ENCODE results near the gene SPTLC2.
A peak's percentile ranks its signal among the peaks of the same experiment; 100 is the strongest.
"Not testable (repeated sequence)": the region's sequence is repeated elsewhere in the genome, so short reads cannot be mapped to it uniquely, and the experiment has no call there.

Gene SPTLC2

GRCh38 chr14:77593501-77593961, 22.9 kb downstream of the SPTLC2 start:
- Histone ChIP-seq H3K79me2 (ENCODE audit: insufficient read depth, low read length) (peaks cover 41% of the 10 kb centered on the region), H3F3A (ENCODE audit: low read depth) (0 out of 2 replicates have a peak, but pooled peaks cover 6% of the 10 kb centered on the region), H3K4me3 (ENCODE audit: low read length, poor library complexity, severe bottlenecking) (peak overlapping the region; percentile 60), H3K27me3 (ENCODE audit: insufficient read depth, low read length, poor library complexity, severe bottlenecking) (no peaks in the 10 kb centered on the region), H3K9me3 (ENCODE audit: insufficient read depth, low read depth, low read length) (no peaks in the 10 kb centered on the region), H4K20me1 (ENCODE audit: insufficient read depth, low read length, poor library complexity, severe bottlenecking) (peaks cover 7% of the 10 kb centered on the region), H3K4me1 (ENCODE audit: insufficient read depth, low read length, poor library complexity, severe bottlenecking) (peaks cover 32% of the 10 kb centered on the region), H3K4me2 (ENCODE audit: low read depth, low read length, poor library complexity, severe bottlenecking) (peak overlapping the region; percentile 69), H2AFZ (ENCODE audit: low read length) (no peak overlapping the region), H3K9ac (ENCODE audit: low read depth, low read length, poor library complexity, severe bottlenecking) (no peak overlapping the region), H3K36me3 (ENCODE audit: insufficient read depth, low read length) (peaks cover 29% of the 10 kb centered on the region; the same call in 1 of the 2 replicates), H3K9me2 (replicated peaks; ENCODE audit: low read depth, low read length) (no peaks in the 10 kb centered on the region)
- TF ChIP-seq EZH2phosphoT487 (IDR thresholded peaks at IDR 0.05; ENCODE audit: borderline replicate concordance) = no peak
- TF ChIP-seq CTCF (conservative IDR thresholded peaks at IDR 0.05; ENCODE audit: low read length) = no peak

- H3K9me3 ChIP-seq (ENCODE audit: insufficient read depth, low read depth, low read length) = no peaks in the 10 kb centered on the region
- H4K20me1 ChIP-seq (ENCODE audit: insufficient read depth, low read length, poor library complexity, severe bottlenecking) = peaks cover 7% of the 10 kb centered on the region
- peaks cover 22% of the 10 kb centered on the region; the same call in 1 of the 2 replicates for H3K36me3 ChIP-seq (ENCODE audit: insufficient read depth, low read length)
- H2AFZ ChIP-seq (ENCODE audit: low read length) = no peak overlapping the region
- H3K79me2 ChIP-seq (ENCODE audit: insufficient read depth, low read length) = peaks cover 49% of the 10 kb centered on the region
- peaks cover 33% of the 10 kb centered on the region for H3K4me1 ChIP-seq (ENCODE audit: insufficient read depth, low read length, poor library complexity, severe bottlenecking)
- no peak overlapping the region for H3K4me2 ChIP-seq (ENCODE audit: low read depth, low read length, poor library complexity, severe bottlenecking)
- no peaks in the 10 kb centered on the region for H3K27me3 ChIP-seq (ENCODE audit: insufficient read depth, low read length, poor library complexity, severe bottlenecking)
- H3K4me3 ChIP-seq (ENCODE audit: low read length, poor library complexity, severe bottlenecking) = no peak overlapping the region
- TF ChIP-seq EZH2phosphoT487 (IDR thresholded peaks at IDR 0.05; ENCODE audit: borderline replicate concordance) (no peak), CTCF (conservative IDR thresholded peaks at IDR 0.05; ENCODE audit: low read length) (no peak)
- H3K9ac ChIP-seq (ENCODE audit: low read depth, low read length, poor library complexity, severe bottlenecking) = no peak overlapping the region
- H3K9me2 ChIP-seq (replicated peaks; ENCODE audit: low read depth, low read length) = no peaks in the 10 kb centered on the region
- 0 out of 2 replicates have a peak, but pooled peaks cover 6% of the 10 kb centered on the region for H3F3A ChIP-seq (ENCODE audit: low read depth)
Observed at GRCh38 chr14:77590845-77591485, 25.5 kb downstream of the SPTLC2 start.

GRCh38 chr14:77589099-77589498, 27.3 kb downstream of the SPTLC2 start:
- Histone ChIP-seq H3K4me3 (ENCODE audit: low read length, poor library complexity, severe bottlenecking) (peak overlapping the region; percentile 47), H3K36me3 (ENCODE audit: insufficient read depth, low read length) (peaks cover 3% of the 10 kb centered on the region; the same call in 1 of the 2 replicates), H3K9me3 (ENCODE audit: insufficient read depth, low read depth, low read length) (no peaks in the 10 kb centered on the region), H3K79me2 (ENCODE audit: insufficient read depth, low read length) (peaks cover 58% of the 10 kb centered on the region), H3K27me3 (ENCODE audit: insufficient read depth, low read length, poor library complexity, severe bottlenecking) (no peaks in the 10 kb centered on the region), H3K4me2 (ENCODE audit: low read depth, low read length, poor library complexity, severe bottlenecking) (peak overlapping the region; percentile 62), H2AFZ (ENCODE audit: low read length) (no peak overlapping the region), H3K9me2 (replicated peaks; ENCODE audit: low read depth, low read length) (no peaks in the 10 kb centered on the region), H3K9ac (ENCODE audit: low read depth, low read length, poor library complexity, severe bottlenecking) (no peak overlapping the region), H3K4me1 (ENCODE audit: insufficient read depth, low read length, poor library complexity, severe bottlenecking) (peaks cover 30% of the 10 kb centered on the region), H4K20me1 (ENCODE audit: insufficient read depth, low read length, poor library complexity, severe bottlenecking) (peaks cover 11% of the 10 kb centered on the region), H3F3A (ENCODE audit: low read depth) (0 out of 2 replicates have a peak, but pooled peaks cover 6% of the 10 kb centered on the region)
- no peak for TF ChIP-seq CTCF (conservative IDR thresholded peaks at IDR 0.05; ENCODE audit: low read length)
- TF ChIP-seq EZH2phosphoT487 (IDR thresholded peaks at IDR 0.05; ENCODE audit: borderline replicate concordance) = no peak

- H3F3A ChIP-seq (ENCODE audit: low read depth); H3K9me2 ChIP-seq (replicated peaks; ENCODE audit: low read depth, low read length); H2AFZ ChIP-seq (ENCODE audit: low read length); H3K9ac ChIP-seq (ENCODE audit: low read depth, low read length, poor library complexity, severe bottlenecking); H3K27me3 ChIP-seq (ENCODE audit: insufficient read depth, low read length, poor library complexity, severe bottlenecking); H3K9me3 ChIP-seq (ENCODE audit: insufficient read depth, low read depth, low read length); H3K36me3 ChIP-seq (ENCODE audit: insufficient read depth, low read length): not testable (repeated sequence)
- H3K79me2 ChIP-seq (ENCODE audit: insufficient read depth, low read length) = peaks cover 63% of the 10 kb centered on the region
- peak overlapping the region; percentile 47 for H3K4me3 ChIP-seq (ENCODE audit: low read length, poor library complexity, severe bottlenecking)
- H3K4me2 ChIP-seq (ENCODE audit: low read depth, low read length, poor library complexity, severe bottlenecking) = peak overlapping the region; percentile 62
- H3K4me1 ChIP-seq (ENCODE audit: insufficient read depth, low read length, poor library complexity, severe bottlenecking) = peaks cover 25% of the 10 kb centered on the region
- peaks cover 11% of the 10 kb centered on the region for H4K20me1 ChIP-seq (ENCODE audit: insufficient read depth, low read length, poor library complexity, severe bottlenecking)
Observed at GRCh38 chr14:77588411-77589025, 27.9 kb downstream of the SPTLC2 start.
